Endothelial cell of umbilical vein (primary cell): ENCODE measurements around the gene KCNJ2. TPM values are rescaled to one million over a fixed set of nuclear protein-coding genes. Genes with fewer than 3 reads are reported as not detected.

Experiments used
- BruUV-seq: library from RNA; stranded (reverse); fragments of 400-500 nt; replicated peaks from 2 replicates; lab custom pipeline; 2021; lab: Mats Ljungman, UMichigan
- CTCF ChIA-PET: fragments of 300-600, 350-600 bp; sonication (Branson Sonifier 250); formaldehyde crosslinking; loops from one replicate; lab custom pipeline; 2021; ENCODE audit warnings: antibody characterized with exemption, inconsistent platforms; lab: Charles Lee
- POLR2A ChIA-PET: fragments of 300-600, 350-600 bp; sonication (Branson Sonifier 250); formaldehyde crosslinking; loops from one replicate; lab custom pipeline; 2021; ENCODE audit warnings: antibody characterized with exemption, inconsistent platforms; lab: Charles Lee
- DNase-seq: peaks from one replicate; pipeline ENCODE4 v3.0.0-alpha.2; 2011; ENCODE audit warnings: low read depth, low spot score
- FAIRE-seq: peaks from 2 replicates; lab custom pipeline; 2011; peaks lifted over from hg19 to GRCh38; lab: Jason Lieb, UNC
- H2AFZ ChIP-seq: 2 replicates; pipeline ENCODE4 v1.6.0; 2012; ENCODE audit warnings: low read depth, low read length, control low read depth, inconsistent platforms
- H3K27ac ChIP-seq: 2 replicates; pipeline ENCODE4 v1.5.1; 2011; ENCODE audit warnings: low read depth, mild to moderate bottlenecking, control low read depth, low read length, moderate library complexity; ENCODE audit not compliant: insufficient read depth
- H3K27me3 ChIP-seq, 2 experiments: 2 replicates each; pipeline versions ENCODE4 v1.6.0 to v1.6.1; 2011; ENCODE audit warnings: low read length in 2 of 2, mixed read lengths in 1 of 2; ENCODE audit not compliant: control insufficient read depth in 2 of 2, insufficient read depth in 2 of 2
- H3K36me3 ChIP-seq, 2 experiments: 2 replicates in 1 of 2; 3 replicates in 1 of 2; pipeline ENCODE4 v1.5.1; 2011; ENCODE audit warnings: low read length in 2 of 2, mild to moderate bottlenecking in 1 of 2, moderate library complexity in 1 of 2; ENCODE audit not compliant: control insufficient read depth in 2 of 2, insufficient read depth in 2 of 2; ENCODE audit errors: extremely low read depth in 1 of 2
- H3K4me1 ChIP-seq: 3 replicates; pipeline ENCODE4 v1.5.1; 2011; ENCODE audit warnings: mild to moderate bottlenecking, low read length; ENCODE audit not compliant: control insufficient read depth, insufficient read depth; ENCODE audit errors: extremely low read depth
- H3K4me2 ChIP-seq: 2 replicates; pipeline ENCODE4 v1.6.1; 2011; ENCODE audit warnings: low read length, control low read depth, mixed read lengths; ENCODE audit not compliant: insufficient read depth
- H3K4me3 ChIP-seq, 3 experiments: fragments of 200-600 bp in 1 of 3; sonication (generic), shearing (Covaris generic) in 1 of 3; replicated peaks in 1 of 3; 2 replicates each; pipeline ENCODE4 v1.5.1; 2011 to 2016; ENCODE audit warnings: control low read depth in 3 of 3, low read length in 3 of 3, mild to moderate bottlenecking in 2 of 3, inconsistent platforms in 1 of 3, low read depth in 1 of 3, moderate library complexity in 1 of 3; ENCODE audit not compliant: insufficient read depth in 1 of 3
- H3K79me2 ChIP-seq: 2 replicates; pipeline ENCODE4 v1.6.0; 2012; ENCODE audit warnings: low read length, inconsistent platforms; ENCODE audit not compliant: control insufficient read depth, insufficient read depth
- H3K9ac ChIP-seq: replicated peaks from 2 replicates; pipeline ENCODE3; 2011; ENCODE audit warnings: low read length, control low read depth; ENCODE audit not compliant: insufficient read depth; ENCODE audit errors: extremely low read depth
- H3K9me1 ChIP-seq: replicated peaks from 3 replicates; pipeline ENCODE4 v1.6.0; 2011; ENCODE audit warnings: mild to moderate bottlenecking, low read length; ENCODE audit not compliant: control insufficient read depth, insufficient read depth; ENCODE audit errors: extremely low read depth
- H3K9me3 ChIP-seq: replicated peaks from 2 replicates; pipeline ENCODE4 v1.5.1; 2012; ENCODE audit warnings: low read length, inconsistent platforms; ENCODE audit not compliant: control insufficient read depth, insufficient read depth
- H4K20me1 ChIP-seq: replicated peaks from 2 replicates; pipeline ENCODE3; 2011; ENCODE audit warnings: mild to moderate bottlenecking, low read length; ENCODE audit not compliant: control insufficient read depth, insufficient read depth; ENCODE audit errors: extremely low read depth
- EZH2 ChIP-seq: IDR thresholded peaks from 2 replicates; pipeline ENCODE4 v1.6.1; 2012; ENCODE audit warnings: borderline replicate concordance, low read depth, mild to moderate bottlenecking, moderate library complexity, low read length, inconsistent platforms; ENCODE audit not compliant: severe bottlenecking
- FOS ChIP-seq: IDR thresholded peaks from 2 replicates; pipeline ENCODE4 v1.6.1; 2011; ENCODE audit warnings: mild to moderate bottlenecking, low read length, moderate library complexity, borderline replicate concordance; ENCODE audit not compliant: insufficient read depth
- GATA2 ChIP-seq: IDR thresholded peaks from 2 replicates; pipeline ENCODE4 v1.7.0; 2011; ENCODE audit warnings: low read depth, mild to moderate bottlenecking, moderate library complexity, mixed read lengths, low read length; ENCODE audit not compliant: insufficient read length, insufficient read depth
- JUN ChIP-seq: IDR thresholded peaks from 2 replicates; pipeline ENCODE4 v1.6.1; 2011; ENCODE audit warnings: borderline replicate concordance, low read depth; ENCODE audit not compliant: insufficient read length, insufficient read depth
- MAX ChIP-seq: IDR thresholded peaks from 2 replicates; pipeline ENCODE4 v1.6.1; 2011; ENCODE audit not compliant: insufficient read depth, insufficient read length
- MYC ChIP-seq: IDR thresholded peaks from one replicate; pipeline ENCODE4 v1.6.1; 2011; ENCODE audit warnings: mild to moderate bottlenecking, low read depth, low read length
- POLR2A ChIP-seq: IDR thresholded peaks from 2 replicates; pipeline ENCODE4 v1.6.1; 2012; ENCODE audit warnings: low read depth, mild to moderate bottlenecking, control low read depth, low read length
- POLR2AphosphoS5 ChIP-seq: IDR thresholded peaks from 2 replicates; pipeline ENCODE4 v1.6.1; 2012; ENCODE audit warnings: low read depth, mild to moderate bottlenecking, control low read depth, low read length, moderate library complexity; ENCODE audit not compliant: insufficient read depth
- dilution Hi-C: fragments of 300-500 bp; cut with MboI; formaldehyde crosslinking; loops from one replicate; pipeline ENCODE4 v1.15.0; 2019; ENCODE audit warnings: low sequenced_read_pairs; ENCODE audit not compliant: extremely low pct_ligation_motif_present
- intact Hi-C: fragments of 100-400 bp; cut with micrococcal nuclease; formaldehyde crosslinking; loops from one replicate; pipeline ENCODE4 v1.10.0; 2022
- polyA plus RNA-seq, 4 experiments: library from polyadenylated mRNA; depleted of rRNA in 3 of 4; stranded (reverse) in 3 of 4; unstranded in 1 of 4; fragments of >200 nt; gene quantifications; 2 replicates each; pipeline versions ENCODE4 v1.2.1 to v1.2.3, GENCODE V29; 2011 to 2012; ENCODE audit warnings: missing spikeins in 1 of 4
- total RNA-seq: library from RNA; stranded (reverse); gene quantifications from 2 replicates; pipeline ENCODE4 v1.2.3, GENCODE V29; 2021
- TF ChIP-seq, protein P1 (sequence below), 2 donors: IDR thresholded peaks; 1 replicate in 1 of 2; 2 replicates in 1 of 2; pipeline ENCODE4 v1.5.1; 2011; ENCODE audit warnings: low read length in 2 of 2, mild to moderate bottlenecking in 2 of 2, moderate library complexity in 2 of 2, control low read depth in 1 of 2, inconsistent platforms in 1 of 2, low read depth in 1 of 2; ENCODE audit not compliant: insufficient read depth in 1 of 2; ENCODE audit errors: extremely low read depth in 1 of 2

KCNJ2 gene
- total and polyA plus RNA-seq, 2 donors (not counting 3 experiments of a cell fraction or from before 2014, with no cell fraction given), result 8.3 to 11.5 TPM

GRCh38 chr17:70181376-70181775 lies 12.0 kb downstream of the KCNJ2 start:
- no peak for DNase-seq
- dilution Hi-C loops, result no loop called here

More at GRCh38 chr17:70181376-70181775, 12.0 kb downstream of the KCNJ2 start:
- Histone ChIP-seq H3K4me2 (no peak overlapping the region), H4K20me1 (no peaks in the 10 kb centered on the region), H2AFZ (no peak overlapping the region), H3K27me3 (no peaks in the 10 kb centered on the region), H3K79me2 (peaks cover 1% of the 10 kb centered on the region), H3K4me1 (peaks cover 20% of the 10 kb centered on the region), H3K36me3 (peaks cover 0 to under 1% of the 10 kb centered on the region in 2 experiments), H3K9me1 (no peaks in the 10 kb centered on the region), H3K4me3 (no peak overlapping the region), H3K9ac (no peak overlapping the region), H3K27ac (no peak overlapping the region), H3K9me3 (no peaks in the 10 kb centered on the region)
- CTCF ChIA-PET, result interaction anchor here (1.0 to 1.3 kb wide), 5 partner anchors 8 to 575 kb away, joined by 3 to 5 read pairs (median 3); no protein-coding TSS in a partner anchor
- POLR2A ChIA-PET, result interaction anchor here (1.2 kb wide), 2 partner anchors 10 to 11 kb away, joined by 3 to 6 read pairs; no protein-coding TSS in a partner anchor
- no peak for TF ChIP-seq GATA2
- no peak for TF ChIP-seq EZH2
- TF ChIP-seq POLR2A, result no peak
- TF ChIP-seq MYC, result no peak
- TF ChIP-seq JUN, result no peak
- no peak for TF ChIP-seq FOS
- no peak for TF ChIP-seq POLR2AphosphoS5
- TF ChIP-seq, protein P1, sequence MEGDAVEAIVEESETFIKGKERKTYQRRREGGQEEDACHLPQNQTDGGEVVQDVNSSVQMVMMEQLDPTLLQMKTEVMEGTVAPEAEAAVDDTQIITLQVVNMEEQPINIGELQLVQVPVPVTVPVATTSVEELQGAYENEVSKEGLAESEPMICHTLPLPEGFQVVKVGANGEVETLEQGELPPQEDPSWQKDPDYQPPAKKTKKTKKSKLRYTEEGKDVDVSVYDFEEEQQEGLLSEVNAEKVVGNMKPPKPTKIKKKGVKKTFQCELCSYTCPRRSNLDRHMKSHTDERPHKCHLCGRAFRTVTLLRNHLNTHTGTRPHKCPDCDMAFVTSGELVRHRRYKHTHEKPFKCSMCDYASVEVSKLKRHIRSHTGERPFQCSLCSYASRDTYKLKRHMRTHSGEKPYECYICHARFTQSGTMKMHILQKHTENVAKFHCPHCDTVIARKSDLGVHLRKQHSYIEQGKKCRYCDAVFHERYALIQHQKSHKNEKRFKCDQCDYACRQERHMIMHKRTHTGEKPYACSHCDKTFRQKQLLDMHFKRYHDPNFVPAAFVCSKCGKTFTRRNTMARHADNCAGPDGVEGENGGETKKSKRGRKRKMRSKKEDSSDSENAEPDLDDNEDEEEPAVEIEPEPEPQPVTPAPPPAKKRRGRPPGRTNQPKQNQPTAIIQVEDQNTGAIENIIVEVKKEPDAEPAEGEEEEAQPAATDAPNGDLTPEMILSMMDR (IDR thresholded peaks at IDR 0.05; ENCODE audit: extremely low read depth in 1 of 2, insufficient read depth in 1 of 2, low read depth in 1 of 2, low read length in 2 of 2), result no peak
- no peak for TF ChIP-seq MAX
- BruUV-seq, result no TSS peak
- intact Hi-C loops, result no loop called here
- no peak for FAIRE-seq
